A673 (cell line): Measurements from ENCODE around the gene MS4A13. TPM values are rescaled to one million over a fixed set of nuclear protein-coding genes. Genes with fewer than 3 reads are reported as not detected.

Experiments used
- BruUV-seq: library from RNA; stranded (reverse); fragments of 400-500 nt; replicated peaks from 2 replicates; lab custom pipeline; 2021; lab: Mats Ljungman, UMichigan
- CTCF ChIA-PET: fragments of 300-600 bp; sonication (Branson Sonifier 250); formaldehyde crosslinking; loops from one replicate; lab custom pipeline; 2022; ENCODE audit warnings: antibody characterized with exemption; lab: Charles Lee
- POLR2A ChIA-PET: fragments of 300-600 bp; sonication (Branson Sonifier 250); formaldehyde crosslinking; loops from one replicate; lab custom pipeline; 2022; ENCODE audit warnings: antibody characterized with exemption; ENCODE audit not compliant: low non-redundant PET; lab: Charles Lee
- DNase-seq: peaks from one replicate; pipeline ENCODE4 v3.0.0-alpha.2; 2015; ENCODE audit warnings: low spot score
- H3K27ac ChIP-seq: fragments of 200-600 bp; sonication (generic); 2 replicates; pipeline ENCODE4 v1.5.1; 2016; ENCODE audit warnings: mixed run types, low read depth, mild to moderate bottlenecking, mixed read lengths, antibody characterized with exemption, low read length; ENCODE audit not compliant: poor library complexity, severe bottlenecking
- H3K27me3 ChIP-seq: fragments of 200-600 bp; sonication (generic); replicated peaks from 2 replicates; pipeline ENCODE4 v1.6.1; 2017; ENCODE audit warnings: mixed run types, low read depth, mild to moderate bottlenecking, mixed read lengths, antibody characterized with exemption, low read length; ENCODE audit not compliant: insufficient read depth, poor library complexity
- H3K36me3 ChIP-seq: fragments of 200-600 bp; sonication (generic); 2 replicates; pipeline ENCODE4 v1.6.1; 2016; ENCODE audit warnings: mixed run types, mild to moderate bottlenecking, mixed read lengths, antibody characterized with exemption, low read length; ENCODE audit not compliant: insufficient read depth, poor library complexity, severe bottlenecking
- H3K4me1 ChIP-seq: fragments of 200-600 bp; sonication (generic); 2 replicates; pipeline ENCODE4 v1.6.1; 2017; ENCODE audit warnings: mixed run types, mild to moderate bottlenecking, mixed read lengths, antibody characterized with exemption, low read length; ENCODE audit not compliant: insufficient read depth, poor library complexity, severe bottlenecking
- H3K4me3 ChIP-seq: fragments of 200-600 bp; sonication (generic); 2 replicates; pipeline ENCODE4 v1.5.1; 2016; ENCODE audit warnings: low read depth, mixed run types, mild to moderate bottlenecking, mixed read lengths, low read length; ENCODE audit not compliant: poor library complexity, severe bottlenecking
- H3K9me3 ChIP-seq: fragments of 200-600 bp; sonication (generic); 2 replicates; pipeline ENCODE4 v1.6.1; 2016; ENCODE audit warnings: mixed run types, low read depth, mild to moderate bottlenecking, mixed read lengths, antibody characterized with exemption, low read length; ENCODE audit not compliant: poor library complexity, severe bottlenecking
- EZH2 ChIP-seq: fragments of 200-600 bp; sonication (generic); IDR thresholded peaks from 2 replicates; pipeline ENCODE4 v1.6.1; 2017; ENCODE audit warnings: borderline replicate concordance, low read depth, mild to moderate bottlenecking, mixed read lengths, antibody characterized with exemption, low read length; ENCODE audit not compliant: poor library complexity, severe bottlenecking
- intact Hi-C: fragments of 100-400 bp; cut with micrococcal nuclease; formaldehyde crosslinking; loops from one replicate; pipeline ENCODE4 v1.10.0; 2022; ENCODE audit not compliant: unreplicated experiment
- total RNA-seq: library from RNA; stranded (reverse); gene quantifications from 2 replicates; pipeline ENCODE4 v1.2.3, GENCODE V29; 2021
- TF ChIP-seq, protein P1 (sequence below): fragments of 300-800, 200-600 bp; sonication (generic); conservative IDR thresholded peaks from 2 replicates; pipeline ENCODE4 v1.5.1; 2017; ENCODE audit warnings: low read depth, mild to moderate bottlenecking, antibody characterized with exemption, low read length, moderate library complexity, mixed read lengths

Gene MS4A13
- total RNA-seq, 1 experiment from 2014 or later, result not detected

DNA sequence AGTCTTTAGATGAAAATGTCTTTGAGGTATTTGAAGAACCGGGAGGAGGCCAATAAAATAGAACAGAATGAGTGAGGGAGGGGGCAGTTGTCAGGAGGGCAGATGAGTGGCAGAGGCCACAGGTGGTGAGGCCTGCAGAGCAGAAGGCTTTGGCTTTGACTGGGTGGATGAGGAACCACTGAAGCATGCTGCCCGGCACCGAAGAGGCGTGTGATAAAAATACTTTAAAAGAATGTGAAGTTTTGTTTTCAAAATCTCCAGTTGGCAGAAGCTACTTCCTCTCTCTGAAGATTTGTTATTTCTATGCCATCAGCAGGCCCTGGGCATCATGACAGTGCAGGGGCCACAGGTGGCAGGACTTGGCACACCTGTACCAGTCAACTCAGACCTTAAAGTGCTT, 16.3 kb upstream of the MS4A13 start:
- no peak for DNase-seq
- intact Hi-C loops, result no loop called here
- Histone ChIP-seq H3K27ac (no peak overlapping the region), H3K36me3 (no peaks in the 10 kb centered on the region), H3K27me3 (peaks cover 12% of the 10 kb centered on the region), H3K9me3 (no peaks in the 10 kb centered on the region), H3K4me3 (no peak overlapping the region), H3K4me1 (no peaks in the 10 kb centered on the region)
- TF ChIP-seq EZH2, result no peak
- TF ChIP-seq, protein P1, sequence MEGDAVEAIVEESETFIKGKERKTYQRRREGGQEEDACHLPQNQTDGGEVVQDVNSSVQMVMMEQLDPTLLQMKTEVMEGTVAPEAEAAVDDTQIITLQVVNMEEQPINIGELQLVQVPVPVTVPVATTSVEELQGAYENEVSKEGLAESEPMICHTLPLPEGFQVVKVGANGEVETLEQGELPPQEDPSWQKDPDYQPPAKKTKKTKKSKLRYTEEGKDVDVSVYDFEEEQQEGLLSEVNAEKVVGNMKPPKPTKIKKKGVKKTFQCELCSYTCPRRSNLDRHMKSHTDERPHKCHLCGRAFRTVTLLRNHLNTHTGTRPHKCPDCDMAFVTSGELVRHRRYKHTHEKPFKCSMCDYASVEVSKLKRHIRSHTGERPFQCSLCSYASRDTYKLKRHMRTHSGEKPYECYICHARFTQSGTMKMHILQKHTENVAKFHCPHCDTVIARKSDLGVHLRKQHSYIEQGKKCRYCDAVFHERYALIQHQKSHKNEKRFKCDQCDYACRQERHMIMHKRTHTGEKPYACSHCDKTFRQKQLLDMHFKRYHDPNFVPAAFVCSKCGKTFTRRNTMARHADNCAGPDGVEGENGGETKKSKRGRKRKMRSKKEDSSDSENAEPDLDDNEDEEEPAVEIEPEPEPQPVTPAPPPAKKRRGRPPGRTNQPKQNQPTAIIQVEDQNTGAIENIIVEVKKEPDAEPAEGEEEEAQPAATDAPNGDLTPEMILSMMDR, result no peak
- POLR2A ChIA-PET, result no interaction called here
- no TSS peak for BruUV-seq
- CTCF ChIA-PET, result no interaction called here

- Histone ChIP-seq H3K36me3 (no peaks in the 10 kb centered on the region), H3K27ac (no peak overlapping the region), H3K27me3 (peaks cover 13% of the 10 kb centered on the region), H3K4me3 (no peak overlapping the region), H3K9me3 (no peaks in the 10 kb centered on the region), H3K4me1 (no peaks in the 10 kb centered on the region)
- intact Hi-C loops, result no loop called here
- ChIA-PET POLR2A (no interaction called here), CTCF (no interaction called here)
- no TSS peak for BruUV-seq
- TF ChIP-seq EZH2, result no peak
- TF ChIP-seq, protein P1, result no peak
- no peak for DNase-seq
Measured at GRCh38 chr11:60500276-60500910, 14.8 kb upstream of the MS4A13 start.

- Histone ChIP-seq H3K27ac (no peak overlapping the region), H3K9me3 (no peaks in the 10 kb centered on the region), H3K36me3 (no peaks in the 10 kb centered on the region), H3K4me3 (no peak overlapping the region), H3K27me3 (peaks cover 21% of the 10 kb centered on the region), H3K4me1 (no peaks in the 10 kb centered on the region)
- POLR2A ChIA-PET, result no interaction called here
- no peak for DNase-seq
- intact Hi-C loops, result no loop called here
- BruUV-seq, result no TSS peak
- no peak for TF ChIP-seq EZH2
- TF ChIP-seq, protein P1, result no peak
- CTCF ChIA-PET, result no interaction called here
Measured at GRCh38 chr11:60502221-60502775, 12.9 kb upstream of the MS4A13 start.
